Measurements from ENCODE around the gene SLC7A7. TPM values are rescaled to one million over a fixed set of nuclear protein-coding genes. Genes with fewer than 3 reads are reported as not detected.

SLC7A7 gene
- total and polyA plus RNA-seq, 8 donors: 3.1 to 29.4 (median 8.1) TPM; not detected in 2

DNA sequence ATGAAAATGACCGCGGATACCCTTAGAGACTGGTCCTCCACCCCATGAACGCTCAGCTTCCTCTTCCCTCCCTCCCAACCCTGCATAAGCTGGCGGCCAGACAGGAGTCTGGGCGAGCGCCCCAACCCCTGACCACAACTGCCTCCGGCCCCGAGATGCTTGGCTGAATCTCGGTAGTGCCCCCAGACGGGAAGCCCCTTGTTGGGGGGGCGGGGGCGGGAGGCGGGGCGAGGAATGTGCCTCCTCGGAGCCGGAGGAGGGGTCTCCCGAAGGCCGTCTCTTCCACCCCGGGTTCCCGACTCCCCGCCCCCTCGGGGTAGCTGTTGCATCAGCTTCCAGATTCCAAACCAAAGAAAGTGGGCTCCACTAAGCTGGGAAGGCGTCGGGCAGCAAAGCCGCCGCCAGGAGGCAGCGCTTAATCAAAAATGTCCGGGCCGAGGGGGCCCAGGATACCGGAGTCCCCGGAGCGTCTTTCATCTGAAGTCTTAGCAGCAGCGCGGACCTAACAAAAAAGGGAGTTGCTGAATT is 7.4 kb upstream of the SLC7A7 start:
- WGBS, 5 donors: 0 to 2% (median 1%) methylated on average over 33 to 34 of the region's 34 CpGs
- TF ChIP-seq EP300 (IDR thresholded peaks at IDR 0.05): no peak
- TF ChIP-seq, protein P1, sequence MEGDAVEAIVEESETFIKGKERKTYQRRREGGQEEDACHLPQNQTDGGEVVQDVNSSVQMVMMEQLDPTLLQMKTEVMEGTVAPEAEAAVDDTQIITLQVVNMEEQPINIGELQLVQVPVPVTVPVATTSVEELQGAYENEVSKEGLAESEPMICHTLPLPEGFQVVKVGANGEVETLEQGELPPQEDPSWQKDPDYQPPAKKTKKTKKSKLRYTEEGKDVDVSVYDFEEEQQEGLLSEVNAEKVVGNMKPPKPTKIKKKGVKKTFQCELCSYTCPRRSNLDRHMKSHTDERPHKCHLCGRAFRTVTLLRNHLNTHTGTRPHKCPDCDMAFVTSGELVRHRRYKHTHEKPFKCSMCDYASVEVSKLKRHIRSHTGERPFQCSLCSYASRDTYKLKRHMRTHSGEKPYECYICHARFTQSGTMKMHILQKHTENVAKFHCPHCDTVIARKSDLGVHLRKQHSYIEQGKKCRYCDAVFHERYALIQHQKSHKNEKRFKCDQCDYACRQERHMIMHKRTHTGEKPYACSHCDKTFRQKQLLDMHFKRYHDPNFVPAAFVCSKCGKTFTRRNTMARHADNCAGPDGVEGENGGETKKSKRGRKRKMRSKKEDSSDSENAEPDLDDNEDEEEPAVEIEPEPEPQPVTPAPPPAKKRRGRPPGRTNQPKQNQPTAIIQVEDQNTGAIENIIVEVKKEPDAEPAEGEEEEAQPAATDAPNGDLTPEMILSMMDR (IDR thresholded peaks at IDR 0.05): peak in 5 of 7 experiments; percentile 76 to 89 (median 78)
- peak in 2 of 3 donors; percentile 23 to 31 for TF ChIP-seq POLR2AphosphoS5 (IDR thresholded peaks at IDR 0.05)
- TF ChIP-seq POLR2A (IDR thresholded peaks at IDR 0.05): no peak
- no peaks in the 10 kb centered on the region for H3K27me3 ChIP-seq
- no peaks in the 10 kb centered on the region for H3K9me3 ChIP-seq
- intact Hi-C loops (cut with DNase I; ENCODE audit: low total_unique reads): no loop called here
- H3K4me3 ChIP-seq: peak overlapping the region; percentile 43 to 53 (median 44)
- peaks cover 32 to 72% (median 63%) of the 10 kb centered on the region in 4 donors for H3K4me1 ChIP-seq
- H3K27ac ChIP-seq: peak overlapping the region; percentile 82 to 91 (median 87)
- no peaks in the 10 kb centered on the region for H3K36me3 ChIP-seq
- DNase-seq: peak; percentile 74 to 95

DNA sequence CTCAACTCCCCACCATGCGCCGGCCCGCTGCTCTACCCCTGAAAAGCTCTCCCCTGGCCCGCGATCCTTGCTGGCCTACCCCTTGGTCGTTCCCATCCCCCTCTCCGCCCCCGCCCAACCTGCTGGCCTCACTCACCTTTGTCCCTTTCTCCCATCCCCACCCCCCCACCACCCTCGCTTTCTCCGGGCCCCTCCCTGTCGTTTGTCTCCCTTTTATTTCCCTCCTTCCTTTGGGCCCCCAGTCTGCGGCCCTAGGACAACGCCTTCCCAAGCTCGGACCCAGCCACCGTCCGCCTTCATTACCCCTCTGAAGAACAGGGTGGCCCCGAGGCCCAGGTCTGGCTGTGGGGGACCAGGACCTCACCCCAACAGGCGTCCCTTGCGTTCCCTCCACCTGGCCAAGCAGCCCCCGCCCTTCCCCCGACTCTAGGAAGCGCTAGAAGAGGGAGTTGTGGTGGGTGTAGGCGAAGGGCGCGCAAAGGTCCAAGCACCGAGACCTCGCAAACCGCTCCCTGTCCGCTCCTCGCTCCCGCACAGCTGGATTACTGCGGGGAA is 6.9 kb upstream of the SLC7A7 start:
- Histone ChIP-seq H3K4me1 (peaks cover 36 to 78% (median 65%) of the 10 kb centered on the region in 4 donors), H3K27ac (peak overlapping the region; percentile 82 to 91 (median 87)), H3K36me3 (no peaks in the 10 kb centered on the region), H3K4me3 (peak overlapping the region; percentile 43 to 53 (median 44)), H3K27me3 (no peaks in the 10 kb centered on the region), H3K9me3 (no peaks in the 10 kb centered on the region)
- TF ChIP-seq POLR2AphosphoS5 (IDR thresholded peaks at IDR 0.05) (no peak), EP300 (IDR thresholded peaks at IDR 0.05) (no peak), POLR2A (IDR thresholded peaks at IDR 0.05) (no peak)
- TF ChIP-seq, protein P1 (IDR thresholded peaks at IDR 0.05): no peak
- intact Hi-C loops (cut with DNase I; ENCODE audit: low total_unique reads): no loop called here
- WGBS, 5 donors: 37 to 51% (median 43%) methylated on average over 28 to 32 of the region's 32 CpGs
- DNase-seq: peak in 1 of 2 donors; percentile 78

DNA sequence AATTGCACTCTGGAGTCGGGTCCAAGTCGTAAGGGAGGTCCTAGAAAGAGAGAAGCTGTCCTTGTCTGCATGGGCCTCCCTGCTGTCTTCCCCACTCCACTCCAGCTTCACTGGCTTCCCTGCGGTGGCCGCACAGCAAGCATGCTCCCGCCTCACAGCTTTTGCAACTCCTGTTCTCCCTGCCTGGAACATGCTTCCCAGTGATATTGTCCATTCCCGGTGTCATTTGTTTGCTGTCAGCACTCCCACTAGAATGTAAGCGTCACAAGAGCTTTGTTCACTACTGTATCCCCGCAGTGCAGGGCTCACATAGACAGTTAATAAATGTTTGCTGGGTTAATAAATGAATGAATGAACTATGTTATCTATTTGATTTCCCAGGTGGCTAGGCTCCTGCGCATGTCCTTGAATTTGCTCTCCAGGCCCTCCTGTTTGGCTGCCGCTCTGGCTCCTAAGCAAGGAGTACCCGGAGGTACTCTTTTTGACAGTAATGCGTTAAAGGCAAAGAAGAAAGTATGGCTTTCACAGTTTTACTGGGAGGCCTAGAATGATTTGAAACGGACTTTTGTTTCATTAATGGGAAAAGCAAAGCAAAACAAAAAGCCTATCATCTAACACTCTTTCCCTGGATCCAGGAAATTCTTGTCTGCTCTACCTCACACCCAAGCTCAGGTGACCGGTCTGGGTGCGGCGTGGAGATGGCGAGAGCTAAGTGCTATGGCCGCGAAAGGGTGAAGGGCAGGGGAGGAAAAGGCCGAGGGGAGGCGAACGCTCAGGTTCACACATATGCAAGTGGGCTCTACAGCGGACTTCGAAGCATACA is 6.2 kb upstream of the SLC7A7 start:
- TF ChIP-seq POLR2AphosphoS5 (IDR thresholded peaks at IDR 0.05) (peak; percentile 31 to 55 (median 36)), EP300 (IDR thresholded peaks at IDR 0.05) (no peak)
- peaks cover 36 to 83% (median 65%) of the 10 kb centered on the region in 4 donors for H3K4me1 ChIP-seq
- H3K9me3 ChIP-seq: no peaks in the 10 kb centered on the region
- no peaks in the 10 kb centered on the region for H3K27me3 ChIP-seq
- peak overlapping the region; percentile 82 to 91 (median 87) for H3K27ac ChIP-seq
- peak; percentile 42 to 83 for DNase-seq
- peak overlapping the region in 1 of 4 donors; percentile 43 for H3K4me3 ChIP-seq
- 33 to 61% (median 48%) methylated on average over 24 of the region's 24 CpGs for WGBS, 5 donors
- no peaks in the 10 kb centered on the region for H3K36me3 ChIP-seq
- intact Hi-C loops (cut with DNase I; ENCODE audit: low total_unique reads): no loop called here

DNA sequence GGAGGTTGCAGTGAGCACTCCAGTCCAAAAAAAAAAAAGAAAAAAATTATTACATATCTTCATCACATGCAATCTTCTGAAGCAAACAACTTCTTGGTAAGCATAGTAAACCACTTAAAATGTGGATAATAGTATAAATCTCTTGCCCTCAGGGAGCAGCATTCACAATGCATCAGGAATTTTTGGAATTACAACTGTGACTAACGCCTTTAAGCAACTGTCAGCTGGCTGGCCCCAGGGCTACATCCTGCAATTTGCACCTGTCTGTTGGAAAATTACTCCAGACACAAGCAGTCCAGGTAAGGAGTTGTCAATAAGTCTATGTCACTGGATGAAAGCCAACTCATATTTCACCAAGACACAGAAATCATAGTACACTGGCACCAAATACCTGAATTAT is 5.5 kb upstream of the SLC7A7 start:
- TF ChIP-seq, protein P1 (IDR thresholded peaks at IDR 0.05): no peak
- TF ChIP-seq EP300 (IDR thresholded peaks at IDR 0.05) (no peak), POLR2AphosphoS5 (IDR thresholded peaks at IDR 0.05) (no peak), POLR2A (IDR thresholded peaks at IDR 0.05) (no peak)
- Histone ChIP-seq H3K4me1 (peaks cover 37 to 90% (median 66%) of the 10 kb centered on the region in 4 donors), H3K9me3 (no peaks in the 10 kb centered on the region), H3K27me3 (no peaks in the 10 kb centered on the region), H3K4me3 (no peak overlapping the region), H3K36me3 (no peaks in the 10 kb centered on the region), H3K27ac (peak overlapping the region; percentile 82 to 91 (median 87))
- DNase-seq: no peak
- whole genome bisulfite sequencing, 5 donors: 72 to 100% (median 87%) methylated on average over 1 of the region's 1 CpG
- intact Hi-C loops (cut with DNase I; ENCODE audit: low total_unique reads): no loop called here
